Panc1 (cell line): Measurements from ENCODE around the gene UGT1A1.

ENCODE experiments used
- POLR2AphosphoS5 ChIP-seq: IDR thresholded peaks from 2 replicates; pipeline ENCODE4 v1.6.1; 2012; ENCODE audit warnings: mild to moderate bottlenecking, low read depth, low read length, moderate library complexity
- TCF7L2 ChIP-seq: IDR thresholded peaks from 2 replicates; pipeline ENCODE4 v1.6.1; 2011; ENCODE audit warnings: mild to moderate bottlenecking, low read depth, low read length, inconsistent platforms
- TF ChIP-seq, protein P1 (sequence below): fragments of 450-650 bp; IDR thresholded peaks from 2 replicates; pipeline ENCODE4 v1.5.1; 2017; ENCODE audit warnings: mild to moderate bottlenecking
- TF ChIP-seq, protein P2 (sequence below), 2 experiments: IDR thresholded peaks; 2 replicates each; pipeline ENCODE4 v1.6.1; 2011 to 2012; ENCODE audit warnings: low read depth in 2 of 2, control low read depth in 1 of 2, low read length in 1 of 2, mild to moderate bottlenecking in 1 of 2, moderate library complexity in 1 of 2; ENCODE audit not compliant: insufficient read depth in 1 of 2

DNA sequence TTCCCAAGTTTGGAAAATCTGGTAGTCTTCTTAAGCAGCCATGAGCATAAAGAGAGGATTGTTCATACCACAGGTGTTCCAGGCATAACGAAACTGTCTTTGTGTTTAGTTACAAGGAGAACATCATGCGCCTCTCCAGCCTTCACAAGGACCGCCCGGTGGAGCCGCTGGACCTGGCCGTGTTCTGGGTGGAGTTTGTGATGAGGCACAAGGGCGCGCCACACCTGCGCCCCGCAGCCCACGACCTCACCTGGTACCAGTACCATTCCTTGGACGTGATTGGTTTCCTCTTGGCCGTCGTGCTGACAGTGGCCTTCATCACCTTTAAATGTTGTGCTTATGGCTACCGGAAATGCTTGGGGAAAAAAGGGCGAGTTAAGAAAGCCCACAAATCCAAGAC, 12.1 kb downstream of the UGT1A1 start:
- TF ChIP-seq, protein P1, sequence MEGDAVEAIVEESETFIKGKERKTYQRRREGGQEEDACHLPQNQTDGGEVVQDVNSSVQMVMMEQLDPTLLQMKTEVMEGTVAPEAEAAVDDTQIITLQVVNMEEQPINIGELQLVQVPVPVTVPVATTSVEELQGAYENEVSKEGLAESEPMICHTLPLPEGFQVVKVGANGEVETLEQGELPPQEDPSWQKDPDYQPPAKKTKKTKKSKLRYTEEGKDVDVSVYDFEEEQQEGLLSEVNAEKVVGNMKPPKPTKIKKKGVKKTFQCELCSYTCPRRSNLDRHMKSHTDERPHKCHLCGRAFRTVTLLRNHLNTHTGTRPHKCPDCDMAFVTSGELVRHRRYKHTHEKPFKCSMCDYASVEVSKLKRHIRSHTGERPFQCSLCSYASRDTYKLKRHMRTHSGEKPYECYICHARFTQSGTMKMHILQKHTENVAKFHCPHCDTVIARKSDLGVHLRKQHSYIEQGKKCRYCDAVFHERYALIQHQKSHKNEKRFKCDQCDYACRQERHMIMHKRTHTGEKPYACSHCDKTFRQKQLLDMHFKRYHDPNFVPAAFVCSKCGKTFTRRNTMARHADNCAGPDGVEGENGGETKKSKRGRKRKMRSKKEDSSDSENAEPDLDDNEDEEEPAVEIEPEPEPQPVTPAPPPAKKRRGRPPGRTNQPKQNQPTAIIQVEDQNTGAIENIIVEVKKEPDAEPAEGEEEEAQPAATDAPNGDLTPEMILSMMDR, result no peak
- TF ChIP-seq POLR2AphosphoS5 (no peak), TCF7L2 (no peak)
- TF ChIP-seq, protein P2, sequence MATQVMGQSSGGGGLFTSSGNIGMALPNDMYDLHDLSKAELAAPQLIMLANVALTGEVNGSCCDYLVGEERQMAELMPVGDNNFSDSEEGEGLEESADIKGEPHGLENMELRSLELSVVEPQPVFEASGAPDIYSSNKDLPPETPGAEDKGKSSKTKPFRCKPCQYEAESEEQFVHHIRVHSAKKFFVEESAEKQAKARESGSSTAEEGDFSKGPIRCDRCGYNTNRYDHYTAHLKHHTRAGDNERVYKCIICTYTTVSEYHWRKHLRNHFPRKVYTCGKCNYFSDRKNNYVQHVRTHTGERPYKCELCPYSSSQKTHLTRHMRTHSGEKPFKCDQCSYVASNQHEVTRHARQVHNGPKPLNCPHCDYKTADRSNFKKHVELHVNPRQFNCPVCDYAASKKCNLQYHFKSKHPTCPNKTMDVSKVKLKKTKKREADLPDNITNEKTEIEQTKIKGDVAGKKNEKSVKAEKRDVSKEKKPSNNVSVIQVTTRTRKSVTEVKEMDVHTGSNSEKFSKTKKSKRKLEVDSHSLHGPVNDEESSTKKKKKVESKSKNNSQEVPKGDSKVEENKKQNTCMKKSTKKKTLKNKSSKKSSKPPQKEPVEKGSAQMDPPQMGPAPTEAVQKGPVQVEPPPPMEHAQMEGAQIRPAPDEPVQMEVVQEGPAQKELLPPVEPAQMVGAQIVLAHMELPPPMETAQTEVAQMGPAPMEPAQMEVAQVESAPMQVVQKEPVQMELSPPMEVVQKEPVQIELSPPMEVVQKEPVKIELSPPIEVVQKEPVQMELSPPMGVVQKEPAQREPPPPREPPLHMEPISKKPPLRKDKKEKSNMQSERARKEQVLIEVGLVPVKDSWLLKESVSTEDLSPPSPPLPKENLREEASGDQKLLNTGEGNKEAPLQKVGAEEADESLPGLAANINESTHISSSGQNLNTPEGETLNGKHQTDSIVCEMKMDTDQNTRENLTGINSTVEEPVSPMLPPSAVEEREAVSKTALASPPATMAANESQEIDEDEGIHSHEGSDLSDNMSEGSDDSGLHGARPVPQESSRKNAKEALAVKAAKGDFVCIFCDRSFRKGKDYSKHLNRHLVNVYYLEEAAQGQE (IDR thresholded peaks at IDR 0.05; ENCODE audit: insufficient read depth in 1 of 2, low read depth in 2 of 2, low read length in 1 of 2), result no peak
